Vagina (tissue), 2 donors: ENCODE results near the gene CTDSPL.

ENCODE experiments used
- CTCF ChIP-seq, 3 experiments: fragments of 450-650 bp in 2 of 3; fragments of 200-600 bp in 1 of 3; sonication (generic) in 1 of 3; IDR thresholded peaks; one replicate each; pipeline ENCODE4 v1.5.1; 2017 to 2019; ENCODE audit warnings: antibody characterized with exemption in 3 of 3, mild to moderate bottlenecking in 2 of 3, moderate library complexity in 2 of 3
- POLR2A ChIP-seq, 2 donors: fragments of 450-650 bp; IDR thresholded peaks; one replicate each; pipeline ENCODE4 v1.6.1; 2017; ENCODE audit warnings: antibody characterized with exemption in 2 of 2, mild to moderate bottlenecking in 2 of 2, moderate library complexity in 2 of 2

GRCh38 chr3:38006031-38006430, 144.4 kb downstream of the CTDSPL start:
- TF ChIP-seq CTCF (IDR thresholded peaks at IDR 0.05) (no peak), POLR2A (IDR thresholded peaks at IDR 0.05) (no peak)
